Liver (tissue), 9 donors: ENCODE data around the gene IL1RL1. TPM values are rescaled to one million over a fixed set of nuclear protein-coding genes. Genes with fewer than 3 reads are reported as not detected.

Experiments
- DNase-seq: peaks from one replicate; pipeline ENCODE4 v3.0.0-alpha.2; 2017; ENCODE audit warnings: low spot score
- H3K27ac ChIP-seq, 2 donors: one replicate each; pipeline ENCODE4 v1.7.0; 2013; ENCODE audit warnings: inconsistent platforms in 2 of 2, low read length in 2 of 2, control low read depth in 1 of 2, low read depth in 1 of 2, mild to moderate bottlenecking in 1 of 2
- H3K27me3 ChIP-seq, 4 donors: one replicate each; pipeline versions ENCODE4 v1.6.1 to v1.7.0; 2013; ENCODE audit warnings: low read length in 3 of 4, inconsistent platforms in 1 of 4, mild to moderate bottlenecking in 1 of 4, moderate library complexity in 1 of 4; ENCODE audit not compliant: control insufficient read depth in 4 of 4, insufficient read depth in 4 of 4
- H3K36me3 ChIP-seq, 4 donors: one replicate each; pipeline versions ENCODE4 v1.6.1 to v1.7.0; 2013; ENCODE audit warnings: low read length in 3 of 4, mild to moderate bottlenecking in 3 of 4, low read depth in 1 of 4, moderate library complexity in 1 of 4; ENCODE audit not compliant: control insufficient read depth in 4 of 4, insufficient read depth in 3 of 4
- H3K4me1 ChIP-seq, 4 donors: one replicate each; pipeline versions ENCODE4 v1.6.1 to v1.7.0; 2013; ENCODE audit warnings: low read length in 3 of 4, mild to moderate bottlenecking in 3 of 4, moderate library complexity in 1 of 4; ENCODE audit not compliant: control insufficient read depth in 4 of 4, insufficient read depth in 4 of 4
- H3K4me3 ChIP-seq, 3 donors: one replicate each; pipeline versions ENCODE4 v1.6.1 to v1.7.0; 2013; ENCODE audit warnings: low read length in 3 of 3, control low read depth in 1 of 3, low read depth in 1 of 3, mild to moderate bottlenecking in 1 of 3
- H3K9ac ChIP-seq, 2 donors: one replicate each; pipeline ENCODE4 v1.7.0; 2013; ENCODE audit warnings: low read length in 2 of 2, mild to moderate bottlenecking in 2 of 2, moderate library complexity in 2 of 2, control low read depth in 1 of 2, low read depth in 1 of 2
- H3K9me3 ChIP-seq, 4 donors: one replicate each; pipeline versions ENCODE4 v1.6.1 to v1.7.0; 2013; ENCODE audit warnings: low read length in 3 of 4; ENCODE audit not compliant: control insufficient read depth in 4 of 4
- EGR1 ChIP-seq, 2 donors: IDR thresholded peaks; 2 replicates each; pipeline ENCODE4 v1.6.1; 2016 to 2018; ENCODE audit warnings: antibody characterized with exemption in 2 of 2, low read depth in 2 of 2
- FOXA1 ChIP-seq: IDR thresholded peaks from 2 replicates; pipeline ENCODE4 v1.6.1; 2016; ENCODE audit warnings: antibody characterized with exemption
- FOXA2 ChIP-seq: IDR thresholded peaks from 2 replicates; pipeline ENCODE4 v1.6.1; 2016; ENCODE audit warnings: antibody characterized with exemption
- GABPA ChIP-seq, 2 donors: IDR thresholded peaks in 1 of 2; conservative IDR thresholded peaks in 1 of 2; 2 replicates each; pipeline ENCODE4 v1.6.1; 2016; ENCODE audit warnings: antibody characterized with exemption in 2 of 2, mild to moderate bottlenecking in 1 of 2, moderate library complexity in 1 of 2
- HNF4A ChIP-seq, 2 donors: conservative IDR thresholded peaks; 2 replicates each; pipeline ENCODE4 v1.6.1; 2016; ENCODE audit warnings: antibody characterized with exemption in 2 of 2, mild to moderate bottlenecking in 2 of 2
- HNF4G ChIP-seq: IDR thresholded peaks from 2 replicates; pipeline ENCODE4 v1.6.1; 2016; ENCODE audit warnings: antibody characterized with exemption
- JUND ChIP-seq, 2 donors: IDR thresholded peaks; 2 replicates each; pipeline ENCODE4 v1.6.1; 2016; ENCODE audit warnings: antibody characterized with exemption in 2 of 2
- NR2F2 ChIP-seq: IDR thresholded peaks from 2 replicates; pipeline ENCODE4 v1.6.1; 2016; ENCODE audit warnings: antibody characterized with exemption
- RAD21 ChIP-seq, 2 donors: IDR thresholded peaks; 2 replicates each; pipeline ENCODE4 v1.6.1; 2016; ENCODE audit warnings: antibody characterized with exemption in 2 of 2, mild to moderate bottlenecking in 2 of 2
- RXRA ChIP-seq, 2 donors: IDR thresholded peaks; 2 replicates each; pipeline ENCODE4 v1.6.1; 2017 to 2018; ENCODE audit warnings: antibody characterized with exemption in 2 of 2, mild to moderate bottlenecking in 1 of 2
- SP1 ChIP-seq: IDR thresholded peaks from 2 replicates; pipeline ENCODE4 v1.6.1; 2018; ENCODE audit warnings: antibody characterized with exemption, mild to moderate bottlenecking
- WGBS: extraction: QIAGEN DNeasy Blood & Tissue Kit; methylation state at CpG from one replicate; pipeline ENCODE4 v1.1.7; 2013; 5-methylcytosine and 5-hydroxymethylcytosine counted together
- polyA plus RNA-seq, 2 donors: library from polyadenylated mRNA; stranded (reverse) in 1 of 2; unstranded in 1 of 2; fragments of 200-250 nt in 1 of 2; fragments of >200 nt in 1 of 2; fragmentation: Nextera tagmentation in 1 of 2; extraction: Ambion mirVana in 1 of 2; gene quantifications; one replicate each; pipeline versions ENCODE4 v1.2.1 to v1.2.3, GENCODE V29; 2013 to 2015
- total RNA-seq, 2 donors: library from RNA; depleted of rRNA; stranded (reverse); fragments of >200 nt; gene quantifications; one replicate each; pipeline ENCODE4 v1.2.3, GENCODE V29; 2014
- TF ChIP-seq, protein P1 (sequence below): IDR thresholded peaks from 2 replicates; pipeline ENCODE4 v1.6.1; 2016; ENCODE audit warnings: antibody characterized with exemption
- TF ChIP-seq, protein P2 (sequence below): fragments of 150-350 bp; IDR thresholded peaks from 2 replicates; pipeline ENCODE4 v1.5.1; 2017; ENCODE audit warnings: improper control_type of control experiment, low read depth, low read length; ENCODE audit not compliant: missing input control
- donor health status: healthy.
- donor health status: healthy.
- donor health status: healthy.
- donor health status: healthy.
- donor health status: healthy.

Gene IL1RL1
- total and polyA plus RNA-seq, 4 donors = 0.75 to 6.2 (median 3.2) TPM

DNA sequence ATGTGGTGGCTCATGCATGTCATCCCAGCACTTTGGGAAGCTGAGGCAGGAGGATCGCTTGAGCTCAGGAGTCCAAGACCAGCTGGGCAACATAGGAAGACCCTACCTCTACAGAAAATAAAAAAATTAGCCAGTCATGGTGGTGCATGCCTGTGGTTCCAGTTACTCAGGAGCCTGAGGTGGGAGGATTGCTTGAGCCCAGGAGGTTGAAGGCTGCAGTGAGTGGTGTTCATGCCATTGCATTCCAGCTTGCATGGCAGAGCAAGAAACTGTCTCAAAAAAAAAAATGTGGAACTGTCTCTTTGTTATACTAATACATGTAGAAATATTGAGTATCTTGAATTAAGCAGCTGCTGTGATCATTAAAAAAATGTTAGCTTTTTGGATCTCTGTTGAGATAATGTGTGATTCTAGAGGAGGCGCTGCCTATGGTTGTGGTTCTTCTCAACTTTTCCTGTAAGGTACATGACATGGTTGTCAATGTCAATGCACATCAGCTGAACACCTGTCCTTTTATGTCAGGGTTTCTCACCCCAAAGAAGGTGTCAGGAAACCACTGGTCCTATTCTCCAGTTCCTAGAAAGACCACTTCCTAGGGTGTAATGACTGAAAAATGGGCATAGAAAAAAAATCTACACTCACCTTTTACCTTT, 34.7 kb upstream of the IL1RL1 start:
- 91% methylated on average over 2 of the region's 2 CpGs for WGBS
- no peaks in the 10 kb centered on the region for H3K27me3 ChIP-seq

DNA sequence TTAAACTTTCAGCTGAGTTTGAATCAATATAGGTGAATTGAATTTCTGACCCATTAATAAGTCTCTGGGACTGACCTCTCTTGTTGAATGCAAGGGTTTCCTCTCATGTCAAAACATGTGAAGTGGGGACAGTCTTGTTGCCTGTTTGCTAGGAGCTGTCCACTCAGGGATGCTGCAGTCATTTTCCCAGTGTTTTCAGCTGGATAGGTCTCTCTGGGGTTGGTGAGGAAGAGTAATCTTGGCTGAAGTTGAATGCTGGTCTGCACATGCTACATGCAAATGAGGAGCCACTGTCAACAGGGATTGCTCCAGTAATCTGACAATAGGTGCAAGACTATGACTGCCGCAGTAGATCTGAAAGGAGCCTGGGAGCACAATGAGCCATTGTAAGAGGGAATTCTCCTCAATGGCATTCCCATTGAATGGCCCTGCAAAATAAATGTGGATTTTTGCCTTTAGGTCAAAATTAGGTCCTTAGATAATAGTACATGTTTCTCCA, 34.1 kb upstream of the IL1RL1 start:
- Histone ChIP-seq H3K4me3 (no peak overlapping the region), H3K9ac (no peak overlapping the region), H3K4me1 (no peaks in the 10 kb centered on the region), H3K27me3 (no peaks in the 10 kb centered on the region), H3K36me3 (no peaks in the 10 kb centered on the region), H3K9me3 (peaks cover 1 to 8% (median 5%) of the 10 kb centered on the region in 4 donors), H3K27ac (no peak overlapping the region)
- DNase-seq = no peak
- WGBS = 49% methylated on average over 1 of the region's 1 CpG
- TF ChIP-seq RAD21 (IDR thresholded peaks at IDR 0.05) (no peak), HNF4A (conservative IDR thresholded peaks at IDR 0.05) (no peak), NR2F2 (no peak), HNF4G (no peak), JUND (IDR thresholded peaks at IDR 0.05) (no peak), EGR1 (IDR thresholded peaks at IDR 0.05; ENCODE audit: low read depth in 2 of 2) (no peak), FOXA2 (no peak), GABPA (IDR thresholded peaks at IDR 0.05 in 1 of 2, conservative IDR thresholded peaks at IDR 0.05 in 1 of 2) (no peak)
- TF ChIP-seq, protein P1, sequence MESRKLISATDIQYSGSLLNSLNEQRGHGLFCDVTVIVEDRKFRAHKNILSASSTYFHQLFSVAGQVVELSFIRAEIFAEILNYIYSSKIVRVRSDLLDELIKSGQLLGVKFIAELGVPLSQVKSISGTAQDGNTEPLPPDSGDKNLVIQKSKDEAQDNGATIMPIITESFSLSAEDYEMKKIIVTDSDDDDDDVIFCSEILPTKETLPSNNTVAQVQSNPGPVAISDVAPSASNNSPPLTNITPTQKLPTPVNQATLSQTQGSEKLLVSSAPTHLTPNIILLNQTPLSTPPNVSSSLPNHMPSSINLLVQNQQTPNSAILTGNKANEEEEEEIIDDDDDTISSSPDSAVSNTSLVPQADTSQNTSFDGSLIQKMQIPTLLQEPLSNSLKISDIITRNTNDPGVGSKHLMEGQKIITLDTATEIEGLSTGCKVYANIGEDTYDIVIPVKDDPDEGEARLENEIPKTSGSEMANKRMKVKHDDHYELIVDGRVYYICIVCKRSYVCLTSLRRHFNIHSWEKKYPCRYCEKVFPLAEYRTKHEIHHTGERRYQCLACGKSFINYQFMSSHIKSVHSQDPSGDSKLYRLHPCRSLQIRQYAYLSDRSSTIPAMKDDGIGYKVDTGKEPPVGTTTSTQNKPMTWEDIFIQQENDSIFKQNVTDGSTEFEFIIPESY = no peak
- TF ChIP-seq, protein P2, sequence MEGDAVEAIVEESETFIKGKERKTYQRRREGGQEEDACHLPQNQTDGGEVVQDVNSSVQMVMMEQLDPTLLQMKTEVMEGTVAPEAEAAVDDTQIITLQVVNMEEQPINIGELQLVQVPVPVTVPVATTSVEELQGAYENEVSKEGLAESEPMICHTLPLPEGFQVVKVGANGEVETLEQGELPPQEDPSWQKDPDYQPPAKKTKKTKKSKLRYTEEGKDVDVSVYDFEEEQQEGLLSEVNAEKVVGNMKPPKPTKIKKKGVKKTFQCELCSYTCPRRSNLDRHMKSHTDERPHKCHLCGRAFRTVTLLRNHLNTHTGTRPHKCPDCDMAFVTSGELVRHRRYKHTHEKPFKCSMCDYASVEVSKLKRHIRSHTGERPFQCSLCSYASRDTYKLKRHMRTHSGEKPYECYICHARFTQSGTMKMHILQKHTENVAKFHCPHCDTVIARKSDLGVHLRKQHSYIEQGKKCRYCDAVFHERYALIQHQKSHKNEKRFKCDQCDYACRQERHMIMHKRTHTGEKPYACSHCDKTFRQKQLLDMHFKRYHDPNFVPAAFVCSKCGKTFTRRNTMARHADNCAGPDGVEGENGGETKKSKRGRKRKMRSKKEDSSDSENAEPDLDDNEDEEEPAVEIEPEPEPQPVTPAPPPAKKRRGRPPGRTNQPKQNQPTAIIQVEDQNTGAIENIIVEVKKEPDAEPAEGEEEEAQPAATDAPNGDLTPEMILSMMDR = no peak

More for the DNA sequence above, 34.7 kb upstream of the IL1RL1 start:
- Histone ChIP-seq H3K9me3 (peaks cover 1 to 8% (median 5%) of the 10 kb centered on the region in 4 donors), H3K4me1 (no peaks in the 10 kb centered on the region), H3K4me3 (no peak overlapping the region), H3K27ac (no peak overlapping the region), H3K36me3 (no peaks in the 10 kb centered on the region), H3K9ac (no peak overlapping the region)
- DNase-seq = no peak
- TF ChIP-seq HNF4A (conservative IDR thresholded peaks at IDR 0.05) (no peak), FOXA1 (no peak)

GRCh38 chr2:102278720-102279390, 32.5 kb upstream of the IL1RL1 start:
- Histone ChIP-seq H3K27me3 (no peaks in the 10 kb centered on the region), H3K27ac (no peak overlapping the region), H3K4me1 (no peaks in the 10 kb centered on the region), H3K9ac (no peak overlapping the region), H3K4me3 (no peak overlapping the region), H3K9me3 (peaks cover 1 to 8% (median 5%) of the 10 kb centered on the region in 4 donors), H3K36me3 (no peaks in the 10 kb centered on the region)
- TF ChIP-seq JUND (IDR thresholded peaks at IDR 0.05) (no peak), RXRA (IDR thresholded peaks at IDR 0.05) (no peak), SP1 (no peak), FOXA1 (no peak), HNF4A (conservative IDR thresholded peaks at IDR 0.05) (no peak)
- 77% methylated on average over 3 of the region's 3 CpGs for WGBS
- no peak for DNase-seq
